Liver (tissue), 9 donors: ENCODE data around the gene ZCCHC14. TPM values are rescaled to one million over a fixed set of nuclear protein-coding genes. Genes with fewer than 3 reads are reported as not detected.

Experiments
- DNase-seq: peaks from one replicate; pipeline ENCODE4 v3.0.0-alpha.2; 2017; ENCODE audit warnings: low spot score
- H3K27ac ChIP-seq, 2 donors: one replicate each; pipeline ENCODE4 v1.7.0; 2013; ENCODE audit warnings: inconsistent platforms in 2 of 2, low read length in 2 of 2, control low read depth in 1 of 2, low read depth in 1 of 2, mild to moderate bottlenecking in 1 of 2
- H3K27me3 ChIP-seq, 4 donors: one replicate each; pipeline versions ENCODE4 v1.6.1 to v1.7.0; 2013; ENCODE audit warnings: low read length in 3 of 4, inconsistent platforms in 1 of 4, mild to moderate bottlenecking in 1 of 4, moderate library complexity in 1 of 4; ENCODE audit not compliant: control insufficient read depth in 4 of 4, insufficient read depth in 4 of 4
- H3K36me3 ChIP-seq, 4 donors: one replicate each; pipeline versions ENCODE4 v1.6.1 to v1.7.0; 2013; ENCODE audit warnings: low read length in 3 of 4, mild to moderate bottlenecking in 3 of 4, low read depth in 1 of 4, moderate library complexity in 1 of 4; ENCODE audit not compliant: control insufficient read depth in 4 of 4, insufficient read depth in 3 of 4
- H3K4me1 ChIP-seq, 4 donors: one replicate each; pipeline versions ENCODE4 v1.6.1 to v1.7.0; 2013; ENCODE audit warnings: low read length in 3 of 4, mild to moderate bottlenecking in 3 of 4, moderate library complexity in 1 of 4; ENCODE audit not compliant: control insufficient read depth in 4 of 4, insufficient read depth in 4 of 4
- H3K4me3 ChIP-seq, 3 donors: one replicate each; pipeline versions ENCODE4 v1.6.1 to v1.7.0; 2013; ENCODE audit warnings: low read length in 3 of 3, control low read depth in 1 of 3, low read depth in 1 of 3, mild to moderate bottlenecking in 1 of 3
- H3K9ac ChIP-seq, 2 donors: one replicate each; pipeline ENCODE4 v1.7.0; 2013; ENCODE audit warnings: low read length in 2 of 2, mild to moderate bottlenecking in 2 of 2, moderate library complexity in 2 of 2, control low read depth in 1 of 2, low read depth in 1 of 2
- H3K9me3 ChIP-seq, 4 donors: one replicate each; pipeline versions ENCODE4 v1.6.1 to v1.7.0; 2013; ENCODE audit warnings: low read length in 3 of 4; ENCODE audit not compliant: control insufficient read depth in 4 of 4
- EGR1 ChIP-seq, 2 donors: IDR thresholded peaks; 2 replicates each; pipeline ENCODE4 v1.6.1; 2016 to 2018; ENCODE audit warnings: antibody characterized with exemption in 2 of 2, low read depth in 2 of 2
- FOXA1 ChIP-seq: IDR thresholded peaks from 2 replicates; pipeline ENCODE4 v1.6.1; 2016; ENCODE audit warnings: antibody characterized with exemption
- FOXA2 ChIP-seq: IDR thresholded peaks from 2 replicates; pipeline ENCODE4 v1.6.1; 2016; ENCODE audit warnings: antibody characterized with exemption
- HNF4A ChIP-seq, 2 donors: conservative IDR thresholded peaks; 2 replicates each; pipeline ENCODE4 v1.6.1; 2016; ENCODE audit warnings: antibody characterized with exemption in 2 of 2, mild to moderate bottlenecking in 2 of 2
- HNF4G ChIP-seq: IDR thresholded peaks from 2 replicates; pipeline ENCODE4 v1.6.1; 2016; ENCODE audit warnings: antibody characterized with exemption
- JUND ChIP-seq, 2 donors: IDR thresholded peaks; 2 replicates each; pipeline ENCODE4 v1.6.1; 2016; ENCODE audit warnings: antibody characterized with exemption in 2 of 2
- NR2F2 ChIP-seq: IDR thresholded peaks from 2 replicates; pipeline ENCODE4 v1.6.1; 2016; ENCODE audit warnings: antibody characterized with exemption
- RAD21 ChIP-seq, 2 donors: IDR thresholded peaks; 2 replicates each; pipeline ENCODE4 v1.6.1; 2016; ENCODE audit warnings: antibody characterized with exemption in 2 of 2, mild to moderate bottlenecking in 2 of 2
- RXRA ChIP-seq, 2 donors: IDR thresholded peaks; 2 replicates each; pipeline ENCODE4 v1.6.1; 2017 to 2018; ENCODE audit warnings: antibody characterized with exemption in 2 of 2, mild to moderate bottlenecking in 1 of 2
- SP1 ChIP-seq: IDR thresholded peaks from 2 replicates; pipeline ENCODE4 v1.6.1; 2018; ENCODE audit warnings: antibody characterized with exemption, mild to moderate bottlenecking
- TAF1 ChIP-seq: conservative IDR thresholded peaks from 2 replicates; pipeline ENCODE4 v1.6.1; 2016; ENCODE audit warnings: antibody characterized with exemption, mild to moderate bottlenecking
- YY1 ChIP-seq: IDR thresholded peaks from 2 replicates; pipeline ENCODE4 v1.6.1; 2016; ENCODE audit warnings: antibody characterized with exemption, mild to moderate bottlenecking
- WGBS: extraction: QIAGEN DNeasy Blood & Tissue Kit; methylation state at CpG from one replicate; pipeline ENCODE4 v1.1.7; 2013; 5-methylcytosine and 5-hydroxymethylcytosine counted together
- polyA plus RNA-seq, 2 donors: library from polyadenylated mRNA; stranded (reverse) in 1 of 2; unstranded in 1 of 2; fragments of 200-250 nt in 1 of 2; fragments of >200 nt in 1 of 2; fragmentation: Nextera tagmentation in 1 of 2; extraction: Ambion mirVana in 1 of 2; gene quantifications; one replicate each; pipeline versions ENCODE4 v1.2.1 to v1.2.3, GENCODE V29; 2013 to 2015
- total RNA-seq, 2 donors: library from RNA; depleted of rRNA; stranded (reverse); fragments of >200 nt; gene quantifications; one replicate each; pipeline ENCODE4 v1.2.3, GENCODE V29; 2014
- TF ChIP-seq, protein P1 (sequence below): IDR thresholded peaks from 2 replicates; pipeline ENCODE4 v1.6.1; 2016; ENCODE audit warnings: antibody characterized with exemption
- TF ChIP-seq, protein P2 (sequence below): IDR thresholded peaks from 2 replicates; pipeline ENCODE4 v1.6.1; 2016; ENCODE audit warnings: antibody characterized with exemption
- TF ChIP-seq, protein P3 (sequence below): IDR thresholded peaks from 2 replicates; pipeline ENCODE4 v1.6.1; 2016; ENCODE audit warnings: antibody characterized with exemption
- TF ChIP-seq, protein P4 (sequence below): fragments of 150-350 bp; IDR thresholded peaks from 2 replicates; pipeline ENCODE4 v1.5.1; 2017; ENCODE audit warnings: improper control_type of control experiment, low read depth, low read length; ENCODE audit not compliant: missing input control
- TF ChIP-seq, protein P5 (sequence below): IDR thresholded peaks from 2 replicates; pipeline ENCODE4 v1.6.1; 2016; ENCODE audit warnings: antibody characterized with exemption, mild to moderate bottlenecking
- donor health status: healthy.
- donor health status: healthy.
- donor health status: healthy.
- donor health status: healthy.
- donor health status: healthy.

The ZCCHC14 gene
- total and polyA plus RNA-seq, 4 donors, result 6.3 to 21.7 (median 8.0) TPM

DNA sequence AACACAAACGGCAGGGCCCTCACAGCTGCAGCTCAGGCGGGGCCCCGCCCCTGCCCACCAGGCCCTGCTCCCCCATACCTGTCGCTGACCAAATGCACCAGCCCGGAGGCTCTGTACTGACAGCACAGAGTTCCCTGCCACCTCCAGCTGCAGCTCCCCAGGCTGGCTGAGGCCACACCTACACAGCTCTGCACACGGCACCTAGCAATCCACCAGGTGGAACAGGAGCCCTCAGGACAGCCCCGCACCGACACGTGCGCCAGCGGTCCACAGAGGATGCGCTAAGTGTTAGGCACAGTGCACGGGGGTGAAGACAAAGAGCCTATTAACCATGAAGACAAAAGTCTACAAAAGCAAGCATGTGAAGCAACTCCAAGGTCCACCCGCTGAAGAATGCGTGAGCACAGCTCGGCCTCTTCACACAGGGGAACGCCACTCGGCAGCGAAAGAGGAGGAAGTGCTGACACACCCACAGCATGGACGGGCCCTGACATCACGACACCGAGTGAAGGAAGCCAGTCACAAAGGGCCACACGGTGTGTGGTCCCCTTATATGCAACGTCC is 5.4 kb downstream of the ZCCHC14 start:
- Histone ChIP-seq H3K27ac (peak overlapping the region; percentile 37 to 40), H3K9me3 (no peaks in the 10 kb centered on the region), H3K36me3 (peaks cover 0 to 3% (median 0%) of the 10 kb centered on the region in 4 donors), H3K4me3 (no peak overlapping the region), H3K4me1 (peaks cover 18 to 74% (median 50%) of the 10 kb centered on the region in 4 donors), H3K9ac (peak overlapping the region in 1 of 2 donors; percentile 2), H3K27me3 (no peaks in the 10 kb centered on the region)
- TF ChIP-seq RAD21 (IDR thresholded peaks at IDR 0.05), result peak in 1 of 2 donors; percentile 43
- no peak for TF ChIP-seq JUND (IDR thresholded peaks at IDR 0.05)
- no peak for TF ChIP-seq TAF1
- no peak for TF ChIP-seq HNF4G
- TF ChIP-seq, protein P1, sequence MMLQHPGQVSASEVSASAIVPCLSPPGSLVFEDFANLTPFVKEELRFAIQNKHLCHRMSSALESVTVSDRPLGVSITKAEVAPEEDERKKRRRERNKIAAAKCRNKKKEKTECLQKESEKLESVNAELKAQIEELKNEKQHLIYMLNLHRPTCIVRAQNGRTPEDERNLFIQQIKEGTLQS, result no peak
- no peak for TF ChIP-seq FOXA2
- TF ChIP-seq HNF4A (conservative IDR thresholded peaks at IDR 0.05), result peak in 1 of 2 donors; percentile 35
- peak in 1 of 2 donors; percentile 26 for TF ChIP-seq RXRA (IDR thresholded peaks at IDR 0.05)
- TF ChIP-seq, protein P2, sequence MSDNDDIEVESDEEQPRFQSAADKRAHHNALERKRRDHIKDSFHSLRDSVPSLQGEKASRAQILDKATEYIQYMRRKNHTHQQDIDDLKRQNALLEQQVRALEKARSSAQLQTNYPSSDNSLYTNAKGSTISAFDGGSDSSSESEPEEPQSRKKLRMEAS, result peak; percentile 59
- TF ChIP-seq FOXA1, result no peak
- TF ChIP-seq EGR1 (IDR thresholded peaks at IDR 0.05; ENCODE audit: low read depth in 2 of 2), result no peak
- no peak for TF ChIP-seq NR2F2
- TF ChIP-seq, protein P3, sequence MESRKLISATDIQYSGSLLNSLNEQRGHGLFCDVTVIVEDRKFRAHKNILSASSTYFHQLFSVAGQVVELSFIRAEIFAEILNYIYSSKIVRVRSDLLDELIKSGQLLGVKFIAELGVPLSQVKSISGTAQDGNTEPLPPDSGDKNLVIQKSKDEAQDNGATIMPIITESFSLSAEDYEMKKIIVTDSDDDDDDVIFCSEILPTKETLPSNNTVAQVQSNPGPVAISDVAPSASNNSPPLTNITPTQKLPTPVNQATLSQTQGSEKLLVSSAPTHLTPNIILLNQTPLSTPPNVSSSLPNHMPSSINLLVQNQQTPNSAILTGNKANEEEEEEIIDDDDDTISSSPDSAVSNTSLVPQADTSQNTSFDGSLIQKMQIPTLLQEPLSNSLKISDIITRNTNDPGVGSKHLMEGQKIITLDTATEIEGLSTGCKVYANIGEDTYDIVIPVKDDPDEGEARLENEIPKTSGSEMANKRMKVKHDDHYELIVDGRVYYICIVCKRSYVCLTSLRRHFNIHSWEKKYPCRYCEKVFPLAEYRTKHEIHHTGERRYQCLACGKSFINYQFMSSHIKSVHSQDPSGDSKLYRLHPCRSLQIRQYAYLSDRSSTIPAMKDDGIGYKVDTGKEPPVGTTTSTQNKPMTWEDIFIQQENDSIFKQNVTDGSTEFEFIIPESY, result no peak
- peak; percentile 13 for TF ChIP-seq YY1
- TF ChIP-seq, protein P4, sequence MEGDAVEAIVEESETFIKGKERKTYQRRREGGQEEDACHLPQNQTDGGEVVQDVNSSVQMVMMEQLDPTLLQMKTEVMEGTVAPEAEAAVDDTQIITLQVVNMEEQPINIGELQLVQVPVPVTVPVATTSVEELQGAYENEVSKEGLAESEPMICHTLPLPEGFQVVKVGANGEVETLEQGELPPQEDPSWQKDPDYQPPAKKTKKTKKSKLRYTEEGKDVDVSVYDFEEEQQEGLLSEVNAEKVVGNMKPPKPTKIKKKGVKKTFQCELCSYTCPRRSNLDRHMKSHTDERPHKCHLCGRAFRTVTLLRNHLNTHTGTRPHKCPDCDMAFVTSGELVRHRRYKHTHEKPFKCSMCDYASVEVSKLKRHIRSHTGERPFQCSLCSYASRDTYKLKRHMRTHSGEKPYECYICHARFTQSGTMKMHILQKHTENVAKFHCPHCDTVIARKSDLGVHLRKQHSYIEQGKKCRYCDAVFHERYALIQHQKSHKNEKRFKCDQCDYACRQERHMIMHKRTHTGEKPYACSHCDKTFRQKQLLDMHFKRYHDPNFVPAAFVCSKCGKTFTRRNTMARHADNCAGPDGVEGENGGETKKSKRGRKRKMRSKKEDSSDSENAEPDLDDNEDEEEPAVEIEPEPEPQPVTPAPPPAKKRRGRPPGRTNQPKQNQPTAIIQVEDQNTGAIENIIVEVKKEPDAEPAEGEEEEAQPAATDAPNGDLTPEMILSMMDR, result no peak
- DNase-seq, result no peak
- WGBS, result 25% methylated on average over 24 of the region's 24 CpGs

DNA sequence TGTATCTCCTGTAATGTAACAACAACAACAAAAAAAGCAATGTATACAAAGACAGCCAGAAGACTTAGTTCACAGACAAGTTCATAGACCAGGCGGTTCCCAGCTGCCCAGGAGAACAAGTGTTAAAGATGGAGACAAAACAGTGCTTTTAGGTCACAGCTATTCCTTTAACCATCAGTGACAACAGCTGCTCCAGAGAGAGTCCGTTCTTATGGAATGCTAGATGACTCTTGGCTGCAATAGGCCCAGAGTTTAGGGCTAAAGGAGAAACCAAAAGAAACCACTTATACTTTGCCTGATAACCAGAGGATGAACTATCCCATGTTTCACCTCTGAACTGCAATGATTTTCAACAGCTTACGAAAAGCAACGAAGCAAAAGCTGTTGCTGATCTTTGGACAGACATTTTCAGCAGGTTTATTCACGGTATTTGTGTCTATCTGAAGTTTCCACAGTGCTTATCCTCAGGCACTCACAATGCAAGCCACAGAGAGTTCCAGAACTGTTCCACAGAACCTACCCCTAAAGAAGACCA is 6.0 kb downstream of the ZCCHC14 start:
- Histone ChIP-seq H3K9ac (peak overlapping the region in 1 of 2 donors; percentile 2), H3K27ac (peak overlapping the region; percentile 37 to 40), H3K4me1 (peaks cover 18 to 73% (median 50%) of the 10 kb centered on the region in 4 donors), H3K36me3 (peaks cover 0 to 3% (median 0%) of the 10 kb centered on the region in 4 donors), H3K27me3 (no peaks in the 10 kb centered on the region), H3K4me3 (no peak overlapping the region), H3K9me3 (no peaks in the 10 kb centered on the region)
- 41% methylated on average over 5 of the region's 5 CpGs for WGBS
- TF ChIP-seq SP1 (peak; percentile 7), TAF1 (no peak), YY1 (peak; percentile 15), FOXA2 (no peak), JUND (IDR thresholded peaks at IDR 0.05) (no peak), RAD21 (IDR thresholded peaks at IDR 0.05) (no peak)
- TF ChIP-seq, protein P5, sequence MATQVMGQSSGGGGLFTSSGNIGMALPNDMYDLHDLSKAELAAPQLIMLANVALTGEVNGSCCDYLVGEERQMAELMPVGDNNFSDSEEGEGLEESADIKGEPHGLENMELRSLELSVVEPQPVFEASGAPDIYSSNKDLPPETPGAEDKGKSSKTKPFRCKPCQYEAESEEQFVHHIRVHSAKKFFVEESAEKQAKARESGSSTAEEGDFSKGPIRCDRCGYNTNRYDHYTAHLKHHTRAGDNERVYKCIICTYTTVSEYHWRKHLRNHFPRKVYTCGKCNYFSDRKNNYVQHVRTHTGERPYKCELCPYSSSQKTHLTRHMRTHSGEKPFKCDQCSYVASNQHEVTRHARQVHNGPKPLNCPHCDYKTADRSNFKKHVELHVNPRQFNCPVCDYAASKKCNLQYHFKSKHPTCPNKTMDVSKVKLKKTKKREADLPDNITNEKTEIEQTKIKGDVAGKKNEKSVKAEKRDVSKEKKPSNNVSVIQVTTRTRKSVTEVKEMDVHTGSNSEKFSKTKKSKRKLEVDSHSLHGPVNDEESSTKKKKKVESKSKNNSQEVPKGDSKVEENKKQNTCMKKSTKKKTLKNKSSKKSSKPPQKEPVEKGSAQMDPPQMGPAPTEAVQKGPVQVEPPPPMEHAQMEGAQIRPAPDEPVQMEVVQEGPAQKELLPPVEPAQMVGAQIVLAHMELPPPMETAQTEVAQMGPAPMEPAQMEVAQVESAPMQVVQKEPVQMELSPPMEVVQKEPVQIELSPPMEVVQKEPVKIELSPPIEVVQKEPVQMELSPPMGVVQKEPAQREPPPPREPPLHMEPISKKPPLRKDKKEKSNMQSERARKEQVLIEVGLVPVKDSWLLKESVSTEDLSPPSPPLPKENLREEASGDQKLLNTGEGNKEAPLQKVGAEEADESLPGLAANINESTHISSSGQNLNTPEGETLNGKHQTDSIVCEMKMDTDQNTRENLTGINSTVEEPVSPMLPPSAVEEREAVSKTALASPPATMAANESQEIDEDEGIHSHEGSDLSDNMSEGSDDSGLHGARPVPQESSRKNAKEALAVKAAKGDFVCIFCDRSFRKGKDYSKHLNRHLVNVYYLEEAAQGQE, result no peak
- TF ChIP-seq, protein P4, result no peak
- no peak for DNase-seq
